ENCODE data around the gene POU6F2.

GRCh38 chr7:38953971-38954370, 23.7 kb upstream of the POU6F2 start:
- TF ChIP-seq NR2F6 (CRISPR knock-in tag; IDR thresholded peaks at IDR 0.05) (no peak), ZBTB8A (IDR thresholded peaks at IDR 0.05; ENCODE audit: partially characterized antibody) (no peak), CUX1 (CRISPR knock-in tag; IDR thresholded peaks at IDR 0.05) (no peak), CREBBP (IDR thresholded peaks at IDR 0.05; ENCODE audit: low read depth, low read length) (no peak), CTCF (IDR thresholded peaks at IDR 0.05 in 2 of 3, conservative IDR thresholded peaks at IDR 0.05 in 1 of 3; ENCODE audit: insufficient read depth in 2 of 3, low read depth in 1 of 3, low read length in 3 of 3) (no peak), SP1 (CRISPR knock-in tag; IDR thresholded peaks at IDR 0.05) (no peak), POLR2B (IDR thresholded peaks at IDR 0.05; ENCODE audit: low read depth, partially characterized antibody) (no peak), SMAD4 (CRISPR knock-in tag; conservative IDR thresholded peaks at IDR 0.05) (no peak), ZKSCAN1 (IDR thresholded peaks at IDR 0.05; ENCODE audit: low read depth, low read length) (no peak), TRIM25 (IDR thresholded peaks at IDR 0.05; ENCODE audit: borderline replicate concordance) (no peak), NEUROD1 (IDR thresholded peaks at IDR 0.05; ENCODE audit: borderline replicate concordance, low read depth, low read length, partially characterized antibody) (no peak)
